HG03196 (cell line): ENCODE results near the gene NFKB2.

Source experiments
- ATAC-seq: cut with Tn5 transposase; IDR thresholded peaks from one replicate; pipeline ENCODE4 v1.9.1; 2021; ENCODE audit not compliant: unreplicated experiment

NFKB2 gene

GRCh38 chr10:102395400-102396316, at the start of gene NFKB2:
TSS of gene NFKB2 (plus strand) at chr10:102395705. CDS start at chr10:102395960, 255 bp downstream.
- ATAC-seq = peak; percentile 39

GRCh38 chr10:102347236-102347828, 48.2 kb upstream of the NFKB2 start:
- no peak for ATAC-seq

GRCh38 chr10:102352066-102352715, 43.3 kb upstream of the NFKB2 start:
- no peak for ATAC-seq

- no peak for ATAC-seq
Observed at GRCh38 chr10:102354451-102354850, 41.1 kb upstream of the NFKB2 start.

- no peak for ATAC-seq
Observed at GRCh38 chr10:102358712-102359382, 36.7 kb upstream of the NFKB2 start.

- ATAC-seq = no peak
Observed at GRCh38 chr10:102367441-102367840, 28.1 kb upstream of the NFKB2 start.

GRCh38 chr10:102368077-102368476, 27.4 kb upstream of the NFKB2 start:
- ATAC-seq = no peak

- no peak for ATAC-seq
Observed at GRCh38 chr10:102371295-102371694, 24.2 kb upstream of the NFKB2 start.

GRCh38 chr10:102375250-102375649, 20.3 kb upstream of the NFKB2 start:
- no peak for ATAC-seq

GRCh38 chr10:102375867-102376266, 19.6 kb upstream of the NFKB2 start:
- ATAC-seq = no peak

GRCh38 chr10:102376901-102377300, 18.6 kb upstream of the NFKB2 start:
- ATAC-seq = no peak

- no peak for ATAC-seq
Observed at GRCh38 chr10:102379383-102379782, 16.1 kb upstream of the NFKB2 start.

- no peak for ATAC-seq
Observed at GRCh38 chr10:102381983-102382382, 13.5 kb upstream of the NFKB2 start.

- ATAC-seq = no peak
Observed at GRCh38 chr10:102382871-102383270, 12.6 kb upstream of the NFKB2 start.

GRCh38 chr10:102384053-102384452, 11.5 kb upstream of the NFKB2 start:
- ATAC-seq = no peak

GRCh38 chr10:102384606-102385429, 10.7 kb upstream of the NFKB2 start:
- no peak for ATAC-seq

- ATAC-seq = no peak
Observed at GRCh38 chr10:102389894-102390293, 5.6 kb upstream of the NFKB2 start.

GRCh38 chr10:102392306-102392705, 3.2 kb upstream of the NFKB2 start:
- ATAC-seq = no peak

GRCh38 chr10:102393411-102394078, 2.0 kb upstream of the NFKB2 start:
- ATAC-seq = no peak
